PFSK-1 (cell line): Measurements from ENCODE around the gene NDST3.

ENCODE experiments used
- FOXP2 ChIP-seq: optimal IDR thresholded peaks from 2 replicates; pipeline ENCODE3; 2011; ENCODE audit warnings: borderline replicate concordance, control low read depth, inconsistent platforms; ENCODE audit not compliant: insufficient read depth; ENCODE audit errors: extremely low read length, extremely low read depth
- POLR2AphosphoS5 ChIP-seq: IDR thresholded peaks from 2 replicates; pipeline ENCODE4 v1.6.1; 2012; ENCODE audit warnings: low read depth, mild to moderate bottlenecking, control low read depth, low read length, moderate library complexity
- REST ChIP-seq, 2 experiments: IDR thresholded peaks; 2 replicates each; pipeline versions ENCODE4 v1.6.1 to v1.8.0; 2011 to 2012; ENCODE audit warnings: low read depth in 2 of 2, low read length in 2 of 2, control low read depth in 1 of 2, inconsistent platforms in 1 of 2, mild to moderate bottlenecking in 1 of 2, moderate library complexity in 1 of 2; ENCODE audit not compliant: insufficient read depth in 1 of 2
- SIN3A ChIP-seq: IDR thresholded peaks from 2 replicates; pipeline ENCODE4 v1.6.1; 2012; ENCODE audit warnings: mild to moderate bottlenecking, low read length, moderate library complexity, borderline replicate concordance; ENCODE audit not compliant: insufficient read depth
- TAF1 ChIP-seq: IDR thresholded peaks from 2 replicates; pipeline ENCODE4 v1.6.1; 2012; ENCODE audit warnings: low read length, control low read depth, borderline replicate concordance; ENCODE audit not compliant: insufficient read depth

The NDST3 gene

GRCh38 chr4:118005883-118006282 lies 28.4 kb upstream of the NDST3 start:
- TF ChIP-seq REST (IDR thresholded peaks at IDR 0.05; ENCODE audit: insufficient read depth in 1 of 2, low read depth in 2 of 2, low read length in 2 of 2), result no peak
- TF ChIP-seq POLR2AphosphoS5, result no peak
- no peak for TF ChIP-seq FOXP2
- no peak for TF ChIP-seq TAF1
- no peak for TF ChIP-seq SIN3A

GRCh38 chr4:118012142-118012541 lies 22.1 kb upstream of the NDST3 start:
- TF ChIP-seq SIN3A (no peak), POLR2AphosphoS5 (no peak), TAF1 (no peak)

GRCh38 chr4:118014831-118015230 lies 19.5 kb upstream of the NDST3 start:
- TF ChIP-seq POLR2AphosphoS5 (no peak), SIN3A (no peak), REST (IDR thresholded peaks at IDR 0.05; ENCODE audit: insufficient read depth in 1 of 2, low read depth in 2 of 2, low read length in 2 of 2) (no peak), FOXP2 (no peak), TAF1 (no peak)

- TF ChIP-seq REST (IDR thresholded peaks at IDR 0.05; ENCODE audit: insufficient read depth in 1 of 2, low read depth in 2 of 2, low read length in 2 of 2), result no peak
- no peak for TF ChIP-seq SIN3A
- TF ChIP-seq FOXP2, result no peak
- no peak for TF ChIP-seq POLR2AphosphoS5
- no peak for TF ChIP-seq TAF1
These were observed 15.7 kb upstream of the NDST3 start for GRCh38 chr4:118018381-118019145.

- no peak for TF ChIP-seq TAF1
- TF ChIP-seq FOXP2, result no peak
- TF ChIP-seq POLR2AphosphoS5, result no peak
- no peak for TF ChIP-seq SIN3A
- no peak for TF ChIP-seq REST (IDR thresholded peaks at IDR 0.05; ENCODE audit: insufficient read depth in 1 of 2, low read depth in 2 of 2, low read length in 2 of 2)
These were observed 7.5 kb upstream of the NDST3 start for GRCh38 chr4:118026806-118027205.
